Esophagus squamous epithelium (tissue), 5 donors: ENCODE results near the gene ADAMTS2. TPM values are rescaled to one million over a fixed set of nuclear protein-coding genes. Genes with fewer than 3 reads are reported as not detected.

Experiments used
- DNase-seq: peaks from one replicate; lab custom pipeline; 2025; lab: John Stamatoyannopoulos, UW
- H3K27ac ChIP-seq, 4 donors: fragments of 200-600 bp; sonication (generic); one replicate each; pipeline ENCODE4 v1.5.1; 2016 to 2019; ENCODE audit warnings: mild to moderate bottlenecking in 1 of 4
- H3K27me3 ChIP-seq, 4 donors: fragments of 200-600 bp; sonication (generic); 1 replicate in 3 of 4; 2 replicates in 1 of 4; pipeline versions ENCODE4 v1.5.1 to v1.6.0; 2017 to 2021; ENCODE audit warnings: antibody characterized with exemption in 1 of 4
- H3K36me3 ChIP-seq, 3 donors: fragments of 200-600 bp; sonication (generic); one replicate each; pipeline ENCODE4 v1.5.1; 2016 to 2019
- H3K4me1 ChIP-seq, 3 donors: fragments of 200-600 bp; sonication (generic); one replicate each; pipeline ENCODE4 v1.5.1; 2017 to 2019
- H3K4me3 ChIP-seq, 4 donors: fragments of 200-600 bp; sonication (generic); 1 replicate in 3 of 4; 2 replicates in 1 of 4; pipeline ENCODE4 v1.5.1; 2016 to 2019; ENCODE audit warnings: mild to moderate bottlenecking in 2 of 4, moderate library complexity in 1 of 4
- H3K9me3 ChIP-seq, 3 donors: fragments of 200-600 bp; sonication (generic); one replicate each; pipeline ENCODE4 v1.5.1; 2016 to 2019
- CTCF ChIP-seq, 6 experiments: fragments of 450-650 bp in 4 of 6; fragments of 200-600 bp in 2 of 6; sonication (generic) in 2 of 6; IDR thresholded peaks; one replicate each; pipeline ENCODE4 v1.5.1; 2016 to 2019; ENCODE audit warnings: antibody characterized with exemption in 6 of 6, mild to moderate bottlenecking in 4 of 6, moderate library complexity in 4 of 6
- POLR2A ChIP-seq, 4 donors: fragments of 450-650 bp; IDR thresholded peaks; one replicate each; pipeline ENCODE4 v1.6.1; 2017; ENCODE audit warnings: antibody characterized with exemption in 4 of 4, mild to moderate bottlenecking in 4 of 4, moderate library complexity in 3 of 4
- WGBS, 2 donors: methylation state at CpG; one replicate each; pipeline ENCODE4 v1.1.5; 2018; 5-methylcytosine and 5-hydroxymethylcytosine counted together
- intact Hi-C: fragments of 100-400 bp; cut with DNase I; formaldehyde crosslinking; loops from one replicate; pipeline ENCODE4 v1.15.0; 2022
- small RNA-seq, 4 donors: library from RNA; depleted of rRNA; stranded (forward); fragments of <200 nt; gene quantifications; one replicate each; pipeline ENCODE3, GENCODE V24; 2016
- total RNA-seq, 4 donors: library from RNA; depleted of rRNA; stranded (reverse); fragments of >200 nt; gene quantifications; one replicate each; pipeline ENCODE4 v1.1.0, GENCODE V29; 2016
- donor health status: DM: yes; HTN: yes; CAD: no.

Gene ADAMTS2
- total RNA-seq, 4 donors from 2014 or later = 1.3 to 10.3 (median 5.2) TPM

GRCh38 chr5:179079165-179079987 is 265.9 kb downstream of the ADAMTS2 start:
- WGBS, 2 donors = 92 to 97% methylated on average over 11 of the region's 11 CpGs
- intact Hi-C loops = no loop called here
- Histone ChIP-seq H3K9me3 (peaks cover 5 to 100% (median 96%) of the 10 kb centered on the region in 3 donors), H3K27me3 (no peaks in the 10 kb centered on the region), H3K36me3 (peaks cover 24 to 64% (median 24%) of the 10 kb centered on the region in 3 donors), H3K4me3 (peak overlapping the region in 1 of 4 donors; percentile 9), H3K27ac (no peak overlapping the region), H3K4me1 (no peaks in the 10 kb centered on the region)
- TF ChIP-seq CTCF (IDR thresholded peaks at IDR 0.05) = no peak
- no peak for TF ChIP-seq POLR2A (IDR thresholded peaks at IDR 0.05)
- no peak for DNase-seq

- Histone ChIP-seq H3K27ac (no peak overlapping the region), H3K36me3 (peaks cover 0 to 87% (median 0%) of the 10 kb centered on the region in 3 donors), H3K9me3 (peaks cover 0 to 64% (median 48%) of the 10 kb centered on the region in 3 donors), H3K4me3 (no peak overlapping the region), H3K4me1 (peaks cover 7 to 11% (median 9%) of the 10 kb centered on the region in 3 donors), H3K27me3 (no peaks in the 10 kb centered on the region)
- DNase-seq = no peak
- 95 to 98% methylated on average over 5 to 6 of the region's 6 CpGs for WGBS, 2 donors
- TF ChIP-seq CTCF (IDR thresholded peaks at IDR 0.05) (no peak), POLR2A (IDR thresholded peaks at IDR 0.05) (no peak)
- intact Hi-C loops = no loop called here
Observed at GRCh38 chr5:179065703-179066102, 279.6 kb downstream of the ADAMTS2 start.

- 73% methylated on average over 10 of the region's 19 CpGs; no CpG with 5 or more reads in 1 of the 2 donors for WGBS, 2 donors
- TF ChIP-seq POLR2A (IDR thresholded peaks at IDR 0.05) (no peak), CTCF (IDR thresholded peaks at IDR 0.05) (no peak)
- intact Hi-C loops = no loop called here
- DNase-seq = no peak
- Histone ChIP-seq H3K27ac (peak overlapping the region in 2 of 4 donors; percentile 72 to 84), H3K27me3 (no peaks in the 10 kb centered on the region), H3K36me3 (peaks cover 0 to 42% (median 0%) of the 10 kb centered on the region in 3 donors), H3K9me3 (peaks cover 0 to 17% (median 9%) of the 10 kb centered on the region in 3 donors), H3K4me1 (peaks cover 9 to 18% (median 10%) of the 10 kb centered on the region in 3 donors), H3K4me3 (peak overlapping the region; percentile 59 to 84 (median 71))
Observed at GRCh38 chr5:179061025-179061424, 284.2 kb downstream of the ADAMTS2 start.

Small RNA genes within 50 kb of the gene (small RNA-seq; reads per million reads assigned to genes)
- gene AC109479.2 = 0 reads per million in 4 donors

Other genes with a start within 250 kb of the ADAMTS2 start
- 10 to 100 TPM; 27.1 to 63.8 (median 45.8) TPM for gene RUFY1, start 205.1 kb upstream of the ADAMTS2 start, total RNA-seq